Vagina (tissue), 2 donors: ENCODE results near the gene CARD11.

Experiments used
- POLR2A ChIP-seq, 2 donors: fragments of 450-650 bp; IDR thresholded peaks; one replicate each; pipeline ENCODE4 v1.6.1; 2017; ENCODE audit warnings: antibody characterized with exemption in 2 of 2, mild to moderate bottlenecking in 2 of 2, moderate library complexity in 2 of 2
- POLR2AphosphoS5 ChIP-seq, 2 donors: sonication (generic); formaldehyde crosslinking; IDR thresholded peaks; one replicate each; pipeline ENCODE4 v1.9.0; 2017; ENCODE audit warnings: antibody characterized with exemption in 2 of 2, mild to moderate bottlenecking in 2 of 2, low read depth in 1 of 2; ENCODE audit not compliant: insufficient read depth in 1 of 2
- TF ChIP-seq, protein P1 (sequence below), 3 experiments: fragments of 450-650 bp in 2 of 3; fragments of 200-600 bp in 1 of 3; sonication (generic) in 1 of 3; IDR thresholded peaks; one replicate each; pipeline ENCODE4 v1.5.1; 2017 to 2019; ENCODE audit warnings: antibody characterized with exemption in 3 of 3, mild to moderate bottlenecking in 2 of 3, moderate library complexity in 2 of 3

DNA sequence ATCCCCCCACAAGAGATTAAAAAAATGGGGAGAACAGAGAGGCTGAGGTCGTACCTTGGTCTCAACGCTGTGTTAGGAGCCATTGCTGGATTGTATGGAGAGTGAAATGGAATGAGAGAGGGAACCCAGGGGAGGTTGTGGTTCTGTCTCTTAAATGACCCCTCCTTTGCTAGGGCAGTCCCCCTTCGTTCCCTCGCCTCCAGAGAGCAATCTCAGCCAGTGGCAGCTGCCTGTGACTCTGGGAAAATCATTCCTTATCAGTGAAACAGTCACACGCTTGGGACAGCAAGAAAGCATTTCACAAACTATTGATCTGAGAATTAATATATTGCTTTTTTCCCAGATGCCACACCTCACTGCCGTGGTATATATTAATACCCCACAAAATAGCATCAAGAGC, 12.0 kb upstream of the CARD11 start:
- TF ChIP-seq, protein P1, sequence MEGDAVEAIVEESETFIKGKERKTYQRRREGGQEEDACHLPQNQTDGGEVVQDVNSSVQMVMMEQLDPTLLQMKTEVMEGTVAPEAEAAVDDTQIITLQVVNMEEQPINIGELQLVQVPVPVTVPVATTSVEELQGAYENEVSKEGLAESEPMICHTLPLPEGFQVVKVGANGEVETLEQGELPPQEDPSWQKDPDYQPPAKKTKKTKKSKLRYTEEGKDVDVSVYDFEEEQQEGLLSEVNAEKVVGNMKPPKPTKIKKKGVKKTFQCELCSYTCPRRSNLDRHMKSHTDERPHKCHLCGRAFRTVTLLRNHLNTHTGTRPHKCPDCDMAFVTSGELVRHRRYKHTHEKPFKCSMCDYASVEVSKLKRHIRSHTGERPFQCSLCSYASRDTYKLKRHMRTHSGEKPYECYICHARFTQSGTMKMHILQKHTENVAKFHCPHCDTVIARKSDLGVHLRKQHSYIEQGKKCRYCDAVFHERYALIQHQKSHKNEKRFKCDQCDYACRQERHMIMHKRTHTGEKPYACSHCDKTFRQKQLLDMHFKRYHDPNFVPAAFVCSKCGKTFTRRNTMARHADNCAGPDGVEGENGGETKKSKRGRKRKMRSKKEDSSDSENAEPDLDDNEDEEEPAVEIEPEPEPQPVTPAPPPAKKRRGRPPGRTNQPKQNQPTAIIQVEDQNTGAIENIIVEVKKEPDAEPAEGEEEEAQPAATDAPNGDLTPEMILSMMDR (IDR thresholded peaks at IDR 0.05), result no peak
- TF ChIP-seq POLR2AphosphoS5 (IDR thresholded peaks at IDR 0.05; ENCODE audit: insufficient read depth in 1 of 2, low read depth in 1 of 2) (no peak), POLR2A (IDR thresholded peaks at IDR 0.05) (no peak)
